Measurements from ENCODE around the gene UMAD1.

UMAD1 gene

GRCh38 chr7:7812112-7812511 lies 171.6 kb downstream of the UMAD1 start:
- no peak overlapping the region for H3K18ac ChIP-seq (ENCODE audit: low read length)
- H3K14ac ChIP-seq (ENCODE audit: low read length), result no peak overlapping the region
- no peak overlapping the region for H4K91ac ChIP-seq (ENCODE audit: low read depth, low read length)
- H2AK5ac ChIP-seq (ENCODE audit: low read length), result no peak overlapping the region
- no peaks in the 10 kb centered on the region for H3K79me1 ChIP-seq (ENCODE audit: low read length)
- no peak overlapping the region for H2BK5ac ChIP-seq (ENCODE audit: low read depth, low read length, poor library complexity)
- no peak overlapping the region for H3K4ac ChIP-seq (ENCODE audit: low read depth, low read length)
- H3K4me2 ChIP-seq (ENCODE audit: low read length), result no peak overlapping the region
- H4K12ac ChIP-seq (ENCODE audit: low read depth, low read length), result no peak overlapping the region
- no CpG with 5 or more reads among the region's 1 CpG for WGBS (ENCODE audit: extremely low coverage, insufficient coverage, insufficient read length)
- H3K79me2 ChIP-seq (ENCODE audit: control insufficient read depth, insufficient read depth, low read length, poor library complexity), result no peaks in the 10 kb centered on the region
- peaks cover 0 to 2% of the 10 kb centered on the region in 2 experiments for H3K36me3 ChIP-seq (ENCODE audit: control insufficient read depth in 1 of 2, insufficient read depth in 2 of 2, low read length in 2 of 2)
- no peak overlapping the region for H3K27ac ChIP-seq (ENCODE audit: low read depth, low read length)
- H3K23ac ChIP-seq (ENCODE audit: low read length), result no peak overlapping the region
- DNase-seq, result no peak
- H3K27me3 ChIP-seq (ENCODE audit: insufficient read depth, low read length), result no peaks in the 10 kb centered on the region
- H3K9me3 ChIP-seq (ENCODE audit: insufficient read depth, low read depth, low read length), result no peaks in the 10 kb centered on the region
- H2AFZ ChIP-seq (ENCODE audit: insufficient read depth, low read length, poor library complexity), result no peak overlapping the region
- no peak overlapping the region for H3K4me3 ChIP-seq (ENCODE audit: low read depth, low read length)
- H4K8ac ChIP-seq (ENCODE audit: low read depth, low read length), result no peak overlapping the region
- no peak overlapping the region for H3K9ac ChIP-seq (ENCODE audit: low read length)
- no peaks in the 10 kb centered on the region for H3K4me1 ChIP-seq (ENCODE audit: control insufficient read depth in 1 of 2, insufficient read depth in 2 of 2, low read length in 2 of 2)
- no peak overlapping the region for H2BK120ac ChIP-seq (ENCODE audit: insufficient read depth, low read length, poor library complexity)
- no peak overlapping the region for H2BK12ac ChIP-seq (ENCODE audit: low read length)

GRCh38 chr7:7815395-7815794 lies 174.8 kb downstream of the UMAD1 start:
- H2AK5ac ChIP-seq (ENCODE audit: low read length), result no peak overlapping the region
- no peak overlapping the region for H3K9ac ChIP-seq (ENCODE audit: low read length)
- H3K4me1 ChIP-seq (ENCODE audit: control insufficient read depth in 1 of 2, insufficient read depth in 2 of 2, low read length in 2 of 2), result no peaks in the 10 kb centered on the region
- H2BK12ac ChIP-seq (ENCODE audit: low read length), result no peak overlapping the region
- no peak overlapping the region for H3K23ac ChIP-seq (ENCODE audit: low read length)
- H3K4me2 ChIP-seq (ENCODE audit: low read length), result no peak overlapping the region
- WGBS (ENCODE audit: extremely low coverage, insufficient coverage, insufficient read length), result no CpG with 5 or more reads among the region's 1 CpG
- no peak overlapping the region for H2AFZ ChIP-seq (ENCODE audit: insufficient read depth, low read length, poor library complexity)
- H2BK5ac ChIP-seq (ENCODE audit: low read depth, low read length, poor library complexity), result no peak overlapping the region
- no peaks in the 10 kb centered on the region for H3K9me3 ChIP-seq (ENCODE audit: insufficient read depth, low read depth, low read length)
- no peaks in the 10 kb centered on the region for H3K79me2 ChIP-seq (ENCODE audit: control insufficient read depth, insufficient read depth, low read length, poor library complexity)
- peaks cover 0 to 2% of the 10 kb centered on the region in 2 experiments for H3K36me3 ChIP-seq (ENCODE audit: control insufficient read depth in 1 of 2, insufficient read depth in 2 of 2, low read length in 2 of 2)
- no peak for DNase-seq
- no peak overlapping the region for H3K18ac ChIP-seq (ENCODE audit: low read length)
- no peak overlapping the region for H4K91ac ChIP-seq (ENCODE audit: low read depth, low read length)
- H3K4ac ChIP-seq (ENCODE audit: low read depth, low read length), result no peak overlapping the region
- H3K14ac ChIP-seq (ENCODE audit: low read length), result no peak overlapping the region
- no peaks in the 10 kb centered on the region for H3K27me3 ChIP-seq (ENCODE audit: insufficient read depth, low read length)
- no peak overlapping the region for H3K27ac ChIP-seq (ENCODE audit: low read depth, low read length)
- no peaks in the 10 kb centered on the region for H3K79me1 ChIP-seq (ENCODE audit: low read length)
- H3K4me3 ChIP-seq (ENCODE audit: low read depth, low read length), result no peak overlapping the region
- H2BK120ac ChIP-seq (ENCODE audit: insufficient read depth, low read length, poor library complexity), result no peak overlapping the region
- H4K12ac ChIP-seq (ENCODE audit: low read depth, low read length), result no peak overlapping the region
- H4K8ac ChIP-seq (ENCODE audit: low read depth, low read length), result no peak overlapping the region

GRCh38 chr7:7816084-7816483 lies 175.5 kb downstream of the UMAD1 start:
- H3K9ac ChIP-seq (ENCODE audit: low read length), result no peak overlapping the region
- no peaks in the 10 kb centered on the region for H3K79me1 ChIP-seq (ENCODE audit: low read length)
- H4K12ac ChIP-seq (ENCODE audit: low read depth, low read length), result no peak overlapping the region
- H3K27ac ChIP-seq (ENCODE audit: low read depth, low read length), result no peak overlapping the region
- no peak overlapping the region for H3K4ac ChIP-seq (ENCODE audit: low read depth, low read length)
- no peak overlapping the region for H3K18ac ChIP-seq (ENCODE audit: low read length)
- DNase-seq, result no peak
- H3K27me3 ChIP-seq (ENCODE audit: insufficient read depth, low read length), result no peaks in the 10 kb centered on the region
- no peak overlapping the region for H2BK120ac ChIP-seq (ENCODE audit: insufficient read depth, low read length, poor library complexity)
- no peak overlapping the region for H2BK5ac ChIP-seq (ENCODE audit: low read depth, low read length, poor library complexity)
- no peaks in the 10 kb centered on the region for H3K4me1 ChIP-seq (ENCODE audit: control insufficient read depth in 1 of 2, insufficient read depth in 2 of 2, low read length in 2 of 2)
- H2AK5ac ChIP-seq (ENCODE audit: low read length), result no peak overlapping the region
- H3K4me3 ChIP-seq (ENCODE audit: low read depth, low read length), result no peak overlapping the region
- H3K79me2 ChIP-seq (ENCODE audit: control insufficient read depth, insufficient read depth, low read length, poor library complexity), result no peaks in the 10 kb centered on the region
- H4K91ac ChIP-seq (ENCODE audit: low read depth, low read length), result no peak overlapping the region
- no CpG with 5 or more reads among the region's 7 CpGs for WGBS (ENCODE audit: extremely low coverage, insufficient coverage, insufficient read length)
- no peak overlapping the region for H2AFZ ChIP-seq (ENCODE audit: insufficient read depth, low read length, poor library complexity)
- H3K23ac ChIP-seq (ENCODE audit: low read length), result no peak overlapping the region
- no peak overlapping the region for H4K8ac ChIP-seq (ENCODE audit: low read depth, low read length)
- no peak overlapping the region for H3K4me2 ChIP-seq (ENCODE audit: low read length)
- H3K14ac ChIP-seq (ENCODE audit: low read length), result no peak overlapping the region
- peaks cover 0 to 2% of the 10 kb centered on the region in 2 experiments for H3K36me3 ChIP-seq (ENCODE audit: control insufficient read depth in 1 of 2, insufficient read depth in 2 of 2, low read length in 2 of 2)
- H3K9me3 ChIP-seq (ENCODE audit: insufficient read depth, low read depth, low read length), result no peaks in the 10 kb centered on the region
- H2BK12ac ChIP-seq (ENCODE audit: low read length), result no peak overlapping the region

GRCh38 chr7:7816816-7817536 lies 176.4 kb downstream of the UMAD1 start:
- H3K4ac ChIP-seq (ENCODE audit: low read depth, low read length), result no peak overlapping the region
- no peak overlapping the region for H3K4me2 ChIP-seq (ENCODE audit: low read length)
- H3K79me1 ChIP-seq (ENCODE audit: low read length), result no peaks in the 10 kb centered on the region
- no peak overlapping the region for H4K8ac ChIP-seq (ENCODE audit: low read depth, low read length)
- no peak overlapping the region for H3K9ac ChIP-seq (ENCODE audit: low read length)
- no peak overlapping the region for H2BK120ac ChIP-seq (ENCODE audit: insufficient read depth, low read length, poor library complexity)
- no peaks in the 10 kb centered on the region for H3K27me3 ChIP-seq (ENCODE audit: insufficient read depth, low read length)
- H2BK12ac ChIP-seq (ENCODE audit: low read length), result no peak overlapping the region
- no peaks in the 10 kb centered on the region for H3K79me2 ChIP-seq (ENCODE audit: control insufficient read depth, insufficient read depth, low read length, poor library complexity)
- DNase-seq, result no peak
- no peak overlapping the region for H4K91ac ChIP-seq (ENCODE audit: low read depth, low read length)
- no peak overlapping the region for H3K27ac ChIP-seq (ENCODE audit: low read depth, low read length)
- WGBS (ENCODE audit: extremely low coverage, insufficient coverage, insufficient read length), result no CpG with 5 or more reads among the region's 7 CpGs
- H2AK5ac ChIP-seq (ENCODE audit: low read length), result no peak overlapping the region
- H2BK5ac ChIP-seq (ENCODE audit: low read depth, low read length, poor library complexity), result no peak overlapping the region
- no peak overlapping the region for H4K12ac ChIP-seq (ENCODE audit: low read depth, low read length)
- H3K4me3 ChIP-seq (ENCODE audit: low read depth, low read length), result no peak overlapping the region
- no peaks in the 10 kb centered on the region for H3K4me1 ChIP-seq (ENCODE audit: control insufficient read depth in 1 of 2, insufficient read depth in 2 of 2, low read length in 2 of 2)
- H3K23ac ChIP-seq (ENCODE audit: low read length), result no peak overlapping the region
- no peak overlapping the region for H3K14ac ChIP-seq (ENCODE audit: low read length)
- H3K18ac ChIP-seq (ENCODE audit: low read length), result no peak overlapping the region
- H2AFZ ChIP-seq (ENCODE audit: insufficient read depth, low read length, poor library complexity), result no peak overlapping the region
- H3K36me3 ChIP-seq (ENCODE audit: control insufficient read depth in 1 of 2, insufficient read depth in 2 of 2, low read length in 2 of 2), result peaks cover 0 to 2% of the 10 kb centered on the region in 2 experiments
- no peaks in the 10 kb centered on the region for H3K9me3 ChIP-seq (ENCODE audit: insufficient read depth, low read depth, low read length)

Data from trophoblast cell (in vitro differentiated cells and primary cell).